ENCODE measurements around the gene SETD2.

DNA sequence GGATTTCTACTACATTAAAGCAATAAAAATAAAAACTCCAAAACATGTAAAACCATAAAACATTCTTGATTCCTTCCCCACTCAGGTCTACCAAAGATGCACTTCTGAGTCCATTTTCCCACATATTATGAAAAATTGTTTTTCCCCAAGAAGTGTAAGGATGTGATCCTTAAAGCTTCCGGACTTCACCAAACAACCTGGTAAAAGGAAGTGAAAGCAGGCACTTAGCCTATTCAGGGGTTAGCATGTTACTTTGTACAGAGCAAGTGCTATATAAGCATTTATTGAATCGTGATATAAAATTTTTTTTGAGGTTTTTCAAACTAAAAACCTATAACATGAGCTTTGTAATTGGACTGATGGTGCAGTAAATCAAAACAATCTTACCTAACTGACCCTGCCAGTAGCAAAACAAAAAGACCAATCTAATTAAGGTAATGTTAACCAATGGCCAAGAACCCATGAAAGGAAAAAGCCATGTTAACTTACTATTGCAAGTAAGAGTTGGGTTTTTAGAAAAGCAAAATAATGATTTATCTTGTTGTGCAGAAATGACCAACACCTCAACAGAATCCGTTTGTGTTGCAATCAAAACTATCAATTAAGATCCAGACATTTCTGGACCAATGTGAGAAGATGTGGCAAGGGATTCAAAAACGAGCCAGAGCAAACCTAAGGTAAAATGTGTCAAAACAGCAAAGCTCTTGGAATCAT, 1.8 kb downstream of the SETD2 start:
- TF ChIP-seq RAD21 (IDR thresholded peaks at IDR 0.05; ENCODE audit: low read depth) (no peak), CREB1 (IDR thresholded peaks at IDR 0.05; ENCODE audit: low read depth) (no peak), EP300 (IDR thresholded peaks at IDR 0.05; ENCODE audit: borderline replicate concordance) (no peak)
